22Rv1 (cell line): ENCODE data around the gene PCCA.

Experiments used
- H3K27ac ChIP-seq: fragments of 450-650 bp; 2 replicates; pipeline ENCODE4 v1.5.1; 2017
- CTCF ChIP-seq: fragments of 450-650 bp; IDR thresholded peaks from 2 replicates; pipeline ENCODE4 v1.5.1; 2017; ENCODE audit warnings: mild to moderate bottlenecking
- ZFX ChIP-seq: fragments of 450-650 bp; IDR thresholded peaks from 2 replicates; pipeline ENCODE4 v1.6.1; 2017; ENCODE audit warnings: antibody characterized with exemption, borderline replicate concordance

The PCCA gene

DNA sequence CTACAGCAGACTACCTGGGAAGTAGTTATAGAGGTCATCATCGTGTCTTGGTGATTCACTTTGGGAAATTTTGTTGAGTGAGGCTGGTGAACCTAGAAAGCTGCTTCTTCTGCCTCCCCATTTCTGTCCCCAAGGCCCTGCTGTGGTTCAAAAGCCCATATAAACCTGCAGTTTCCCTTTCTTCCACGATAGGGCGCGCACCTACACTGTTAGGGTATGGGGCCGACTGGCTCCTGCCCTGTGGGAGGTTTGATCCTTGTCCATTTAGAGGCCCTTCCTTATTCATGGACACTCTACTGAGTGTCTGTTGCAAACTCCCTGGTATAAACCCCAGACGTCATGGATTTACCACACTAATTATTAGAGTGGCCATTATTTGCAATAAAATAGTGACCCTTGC is 307.9 kb downstream of the PCCA start:
- TF ChIP-seq ZFX (no peak), CTCF (no peak)
- no peak overlapping the region for H3K27ac ChIP-seq

DNA sequence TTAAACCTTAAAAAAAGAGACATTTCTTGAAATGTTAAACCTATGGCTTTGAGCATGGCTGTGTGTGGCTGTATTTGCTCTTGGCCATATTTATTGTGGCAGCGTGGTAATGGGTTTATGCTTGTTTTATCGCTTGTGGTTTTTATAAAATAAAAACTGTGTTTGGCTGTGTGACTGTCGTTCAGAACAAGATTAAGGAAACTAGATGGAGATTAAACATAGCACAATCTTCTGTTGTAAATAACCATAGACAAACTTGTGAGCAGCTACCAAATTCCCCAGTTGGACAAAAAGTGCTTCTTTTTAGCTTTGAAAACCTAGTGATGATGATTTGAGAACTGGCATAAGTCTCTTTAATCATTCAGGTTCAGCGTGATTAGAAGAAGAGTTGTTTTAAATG is 308.7 kb downstream of the PCCA start:
- no peak overlapping the region for H3K27ac ChIP-seq

DNA sequence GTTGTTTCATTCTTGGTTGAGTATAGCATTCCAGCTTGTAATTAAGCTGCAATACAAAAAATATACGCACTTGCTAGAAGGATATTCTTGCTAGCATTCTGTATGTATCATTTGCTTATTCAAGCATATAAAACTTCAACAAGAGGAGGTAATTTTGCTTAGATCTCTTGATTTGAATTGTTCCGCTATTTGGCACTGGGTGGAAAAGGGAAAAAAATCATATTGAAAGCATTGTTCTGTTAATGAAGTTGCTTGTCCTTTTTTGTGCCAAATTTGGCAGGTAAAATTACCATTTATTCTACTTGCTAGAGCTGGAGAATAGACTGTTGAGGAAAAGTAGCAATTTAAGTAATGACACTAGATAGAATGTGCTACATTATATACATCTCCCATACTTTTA is 309.5 kb downstream of the PCCA start:
- no peak overlapping the region for H3K27ac ChIP-seq
- TF ChIP-seq ZFX (no peak), CTCF (no peak)

More for the DNA sequence above, 308.7 kb downstream of the PCCA start:
- TF ChIP-seq ZFX: no peak
- no peak for TF ChIP-seq CTCF

DNA sequence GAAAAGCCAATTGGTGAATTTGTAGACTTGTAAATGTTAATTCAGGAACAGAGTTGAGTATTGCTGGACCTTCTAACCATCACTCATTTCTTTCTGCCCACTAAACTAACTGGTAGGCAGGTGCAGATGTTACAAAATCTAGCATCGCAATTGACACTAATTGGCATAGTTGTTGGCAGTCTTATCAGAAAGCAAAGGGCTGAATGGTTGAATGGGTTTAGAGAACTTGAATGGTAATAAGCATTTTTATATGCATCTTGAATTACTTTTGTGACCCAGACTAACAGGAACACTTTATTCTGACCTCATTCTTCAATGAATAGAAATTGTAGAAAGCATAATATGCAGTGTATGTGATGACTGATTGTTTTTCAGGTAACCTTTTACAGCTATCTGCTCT is 310.6 kb downstream of the PCCA start:
- no peak overlapping the region for H3K27ac ChIP-seq
- no peak for TF ChIP-seq ZFX
- no peak for TF ChIP-seq CTCF

- no peak overlapping the region for H3K27ac ChIP-seq
These were observed 314.8 kb downstream of the PCCA start for GRCh38 chr13:100403675-100404074.

GRCh38 chr13:100409132-100409531 is 320.2 kb downstream of the PCCA start:
- TF ChIP-seq ZFX (no peak), CTCF (no peak)
- H3K27ac ChIP-seq: no peak overlapping the region

More at GRCh38 chr13:100403675-100404074, 314.8 kb downstream of the PCCA start:
- TF ChIP-seq ZFX: no peak

DNA sequence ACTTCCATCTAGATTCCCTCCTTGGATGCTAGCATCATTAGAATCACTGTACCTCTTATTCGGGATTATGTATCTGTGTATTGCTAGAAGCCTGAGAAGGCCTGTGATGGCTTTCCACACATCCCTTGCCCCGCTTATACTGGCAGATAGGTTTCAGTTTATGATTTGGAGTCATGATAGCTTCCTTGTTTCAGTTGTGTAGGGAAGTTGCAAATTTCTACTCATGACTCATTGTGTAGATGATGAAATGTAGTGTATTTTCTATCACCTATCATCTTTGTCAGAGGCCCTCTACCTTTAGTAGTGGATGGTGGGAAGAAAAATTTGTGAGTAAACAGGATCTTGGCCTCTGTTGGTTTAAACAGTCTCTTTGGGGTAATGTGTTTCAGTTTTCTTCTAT is 334.5 kb downstream of the PCCA start:
- H3K27ac ChIP-seq: no peak overlapping the region
- TF ChIP-seq CTCF (no peak), ZFX (no peak)

DNA sequence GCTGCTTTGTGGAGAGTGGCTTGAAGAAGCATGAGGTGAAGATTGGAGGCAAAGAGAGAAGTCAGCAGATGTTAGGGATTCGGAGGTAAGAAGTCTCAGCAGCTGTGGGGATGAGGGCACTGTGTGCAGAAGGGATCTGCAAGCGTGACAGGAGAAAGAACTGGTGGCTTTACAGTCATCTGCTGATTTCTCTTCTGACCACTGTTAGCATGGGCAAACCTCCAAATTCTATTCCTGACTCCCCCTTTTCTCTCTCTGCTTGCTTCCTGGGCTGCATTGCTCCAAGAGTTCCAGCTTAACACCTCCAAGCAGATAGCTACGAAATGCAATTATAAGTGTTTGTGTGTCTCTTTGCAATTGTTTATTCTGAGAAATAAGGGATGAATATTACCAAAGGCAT is 340.1 kb downstream of the PCCA start:
- no peak for TF ChIP-seq ZFX
- no peak for TF ChIP-seq CTCF
- H3K27ac ChIP-seq: no peak overlapping the region
